ENCODE results near the gene MYH9. TPM values are rescaled to one million over a fixed set of nuclear protein-coding genes. Genes with fewer than 3 reads are reported as not detected.

MYH9 gene
- total and polyA plus RNA-seq, 7 donors: 35.6 to 214 (median 92.0) TPM

DNA sequence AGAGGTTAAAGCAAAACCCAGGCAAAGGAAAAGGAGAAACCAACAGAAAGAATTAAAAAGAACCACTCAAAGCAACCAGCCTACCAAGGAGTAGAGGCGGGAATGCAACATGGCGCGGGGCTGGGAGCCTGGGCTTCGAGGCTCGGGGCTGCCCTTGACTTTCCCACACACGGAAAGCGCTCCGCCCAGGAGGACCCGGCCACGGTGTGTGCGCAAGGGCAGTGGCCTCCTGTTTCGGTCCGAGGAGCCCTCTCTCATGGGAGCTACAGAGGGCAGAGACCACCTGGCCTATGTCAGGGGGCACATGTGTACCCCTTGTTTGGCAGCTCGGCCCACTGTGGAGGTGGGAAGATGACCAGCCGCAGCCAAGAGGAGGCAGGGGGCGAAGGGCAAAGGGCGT, 78.9 kb downstream of the MYH9 start:
- Histone ChIP-seq H3K4me1 (no peaks in the 10 kb centered on the region), H3K36me3 (ENCODE audit: insufficient read depth in 1 of 2, low read depth in 1 of 2) (peaks cover 13 to 98% of the 10 kb centered on the region in 2 donors), H3K27me3 (ENCODE audit: insufficient read depth in 3 of 3, low read length in 2 of 3) (no peaks in the 10 kb centered on the region), H3K9me3 (no peaks in the 10 kb centered on the region), H3K27ac (no peak overlapping the region), H3K4me3 (no peak overlapping the region)
- TF ChIP-seq, protein P1, sequence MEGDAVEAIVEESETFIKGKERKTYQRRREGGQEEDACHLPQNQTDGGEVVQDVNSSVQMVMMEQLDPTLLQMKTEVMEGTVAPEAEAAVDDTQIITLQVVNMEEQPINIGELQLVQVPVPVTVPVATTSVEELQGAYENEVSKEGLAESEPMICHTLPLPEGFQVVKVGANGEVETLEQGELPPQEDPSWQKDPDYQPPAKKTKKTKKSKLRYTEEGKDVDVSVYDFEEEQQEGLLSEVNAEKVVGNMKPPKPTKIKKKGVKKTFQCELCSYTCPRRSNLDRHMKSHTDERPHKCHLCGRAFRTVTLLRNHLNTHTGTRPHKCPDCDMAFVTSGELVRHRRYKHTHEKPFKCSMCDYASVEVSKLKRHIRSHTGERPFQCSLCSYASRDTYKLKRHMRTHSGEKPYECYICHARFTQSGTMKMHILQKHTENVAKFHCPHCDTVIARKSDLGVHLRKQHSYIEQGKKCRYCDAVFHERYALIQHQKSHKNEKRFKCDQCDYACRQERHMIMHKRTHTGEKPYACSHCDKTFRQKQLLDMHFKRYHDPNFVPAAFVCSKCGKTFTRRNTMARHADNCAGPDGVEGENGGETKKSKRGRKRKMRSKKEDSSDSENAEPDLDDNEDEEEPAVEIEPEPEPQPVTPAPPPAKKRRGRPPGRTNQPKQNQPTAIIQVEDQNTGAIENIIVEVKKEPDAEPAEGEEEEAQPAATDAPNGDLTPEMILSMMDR (IDR thresholded peaks at IDR 0.05): no peak
- ATAC-seq (no peak), DNase-seq (no peak)
- intact Hi-C loops (cut with DNase I): no loop called here
- WGBS, 3 donors: 89 to 96% (median 92%) methylated on average over 17 of the region's 17 CpGs

DNA sequence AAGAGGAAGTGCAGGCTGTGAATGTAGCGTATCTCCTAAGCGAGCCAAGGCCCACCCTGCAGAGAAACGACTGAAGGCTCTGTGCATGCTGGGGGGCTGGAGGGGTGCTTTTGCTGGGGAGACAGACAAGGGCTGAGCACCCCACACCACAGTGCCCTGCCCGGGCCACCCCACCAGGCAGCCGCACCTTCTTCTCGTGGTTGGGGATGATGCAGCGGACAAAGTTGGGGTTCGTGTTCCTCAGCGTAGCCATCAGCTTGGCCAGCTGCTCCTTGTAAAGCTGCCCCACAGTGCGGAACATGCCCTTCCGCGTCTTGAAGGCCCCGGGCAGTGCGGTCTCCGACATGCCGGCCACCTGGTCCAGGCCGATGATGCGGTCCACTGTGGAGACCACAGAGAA, 81.5 kb downstream of the MYH9 start:
- no peak overlapping the region for H3K4me3 ChIP-seq
- 84 to 88% (median 86%) methylated on average over 18 of the region's 18 CpGs for WGBS, 3 donors
- no peak for ATAC-seq
- no peak overlapping the region for H3K27ac ChIP-seq
- intact Hi-C loops (cut with DNase I): no loop called here
- DNase-seq: no peak
- peaks cover 13 to 100% of the 10 kb centered on the region in 2 donors for H3K36me3 ChIP-seq (ENCODE audit: insufficient read depth in 1 of 2, low read depth in 1 of 2)
- H3K4me1 ChIP-seq: no peaks in the 10 kb centered on the region
- H3K9me3 ChIP-seq: no peaks in the 10 kb centered on the region
- H3K27me3 ChIP-seq (ENCODE audit: insufficient read depth in 3 of 3, low read length in 2 of 3): no peaks in the 10 kb centered on the region
- TF ChIP-seq, protein P1 (IDR thresholded peaks at IDR 0.05): no peak

GRCh38 chr22:36305813-36306212, 82.0 kb downstream of the MYH9 start:
- Histone ChIP-seq H3K9me3 (no peaks in the 10 kb centered on the region), H3K4me3 (no peak overlapping the region), H3K27ac (no peak overlapping the region), H3K4me1 (no peaks in the 10 kb centered on the region), H3K27me3 (ENCODE audit: insufficient read depth in 3 of 3, low read length in 2 of 3) (no peaks in the 10 kb centered on the region), H3K36me3 (ENCODE audit: insufficient read depth in 1 of 2, low read depth in 1 of 2) (peaks cover 16 to 100% of the 10 kb centered on the region in 2 donors)
- TF ChIP-seq, protein P1 (IDR thresholded peaks at IDR 0.05): no peak
- DNase-seq (no peak), ATAC-seq (no peak)
- intact Hi-C loops (cut with DNase I): no loop called here
- 88 to 90% (median 89%) methylated on average over 19 of the region's 19 CpGs for WGBS, 3 donors

GRCh38 chr22:36304429-36304828, 83.3 kb downstream of the MYH9 start:
- Histone ChIP-seq H3K27me3 (ENCODE audit: insufficient read depth in 3 of 3, low read length in 2 of 3) (no peaks in the 10 kb centered on the region), H3K36me3 (ENCODE audit: insufficient read depth in 1 of 2, low read depth in 1 of 2) (peaks cover 17 to 100% of the 10 kb centered on the region in 2 donors), H3K4me3 (no peak overlapping the region), H3K9me3 (no peaks in the 10 kb centered on the region), H3K4me1 (no peaks in the 10 kb centered on the region), H3K27ac (no peak overlapping the region)
- intact Hi-C loops (cut with DNase I): loop anchor here in 1 of 2 donors (5.0 kb wide), 1 partner anchor 183 kb away; no protein-coding TSS in a partner anchor
- TF ChIP-seq, protein P1 (IDR thresholded peaks at IDR 0.05): no peak
- ATAC-seq (no peak), DNase-seq (no peak)
- 71 to 81% (median 80%) methylated on average over 10 of the region's 10 CpGs for WGBS, 3 donors

GRCh38 chr22:36303874-36304273, 83.9 kb downstream of the MYH9 start:
- intact Hi-C loops (cut with DNase I): loop anchor here in 1 of 2 donors (5.0 kb wide), 1 partner anchor 183 kb away; no protein-coding TSS in a partner anchor
- H3K4me1 ChIP-seq: no peaks in the 10 kb centered on the region
- WGBS, 3 donors: 83 to 86% (median 85%) methylated on average over 13 of the region's 13 CpGs
- DNase-seq (no peak), ATAC-seq (no peak)
- no peaks in the 10 kb centered on the region for H3K27me3 ChIP-seq (ENCODE audit: insufficient read depth in 3 of 3, low read length in 2 of 3)
- TF ChIP-seq, protein P1 (IDR thresholded peaks at IDR 0.05): no peak
- no peak overlapping the region for H3K4me3 ChIP-seq
- no peak overlapping the region for H3K27ac ChIP-seq
- peaks cover 20 to 100% of the 10 kb centered on the region in 2 donors for H3K36me3 ChIP-seq (ENCODE audit: insufficient read depth in 1 of 2, low read depth in 1 of 2)
- no peaks in the 10 kb centered on the region for H3K9me3 ChIP-seq

All from psoas muscle (tissue), 8 donors.